HuH-7 (cell line): ENCODE results near the gene F5.

Source experiments
- DNase-seq: peaks from one replicate; pipeline ENCODE4 v3.0.0; 2011; ENCODE audit warnings: low spot score

F5 gene

DNA sequence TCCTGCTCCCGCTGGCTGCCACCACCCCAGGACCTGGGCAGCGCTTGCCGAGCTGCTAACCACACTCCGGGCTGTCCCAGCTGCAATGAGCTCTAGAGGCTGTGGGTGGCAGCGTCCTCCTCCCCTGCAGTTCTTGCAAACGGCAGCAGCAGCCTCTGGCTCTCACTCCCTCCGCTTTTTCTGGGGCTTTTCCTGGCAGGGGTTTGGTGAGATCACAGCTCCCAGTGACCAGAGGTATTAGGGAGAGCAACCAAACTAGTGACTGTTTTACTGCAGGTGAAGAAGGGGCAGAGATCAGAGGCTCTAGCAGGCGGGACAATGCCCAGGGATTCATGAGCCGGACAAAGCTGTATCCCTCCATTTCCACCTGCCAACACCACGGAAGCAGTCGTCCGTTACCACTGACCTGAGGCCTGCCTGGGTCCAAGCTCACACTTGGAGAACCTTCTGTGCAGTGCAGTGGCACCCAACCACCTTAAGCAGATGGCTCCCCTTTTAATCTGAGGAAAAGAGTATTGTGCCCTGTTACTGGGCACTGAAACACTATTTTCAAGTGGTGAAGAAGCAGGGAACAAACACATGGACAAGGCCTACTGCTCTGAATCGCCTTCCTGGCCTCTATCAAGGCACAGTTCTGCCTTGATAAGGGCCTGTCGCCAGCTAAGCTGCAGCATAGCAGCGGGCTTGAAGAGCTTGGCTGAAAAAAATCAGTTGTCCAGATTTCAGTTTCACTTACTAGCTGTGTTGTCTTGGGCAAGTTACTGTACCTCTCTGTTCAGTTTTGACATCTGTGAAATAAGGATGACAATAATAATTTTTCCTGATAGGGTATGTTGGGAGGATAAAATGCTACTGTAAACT is at the start of gene F5:
Gene F5 (minus strand): TSS at position 87 of the 861 bp plus-strand sequence. CDS start 95 bp downstream, outside the sequence.
- peak; percentile 80 for DNase-seq

DNA sequence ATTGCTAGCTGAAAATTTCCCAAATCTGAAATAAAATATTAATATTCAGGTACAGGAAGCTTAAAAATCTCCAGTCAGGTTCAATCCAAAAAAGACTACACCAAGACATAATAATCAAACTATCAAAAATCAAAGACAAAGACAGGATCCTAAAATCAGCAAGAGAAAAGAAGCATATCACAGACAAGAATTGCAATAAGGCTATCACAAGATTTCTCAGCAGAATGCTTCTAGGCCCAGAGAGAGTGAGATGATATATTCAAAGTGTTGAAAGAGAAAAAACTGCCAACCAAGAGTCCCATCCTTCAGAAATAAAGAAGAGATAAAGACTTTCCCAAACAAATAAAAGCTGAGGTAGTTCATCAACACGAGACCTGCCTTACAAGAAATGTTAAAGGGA is 48.6 kb upstream of the F5 start:
- DNase-seq: no peak

DNA sequence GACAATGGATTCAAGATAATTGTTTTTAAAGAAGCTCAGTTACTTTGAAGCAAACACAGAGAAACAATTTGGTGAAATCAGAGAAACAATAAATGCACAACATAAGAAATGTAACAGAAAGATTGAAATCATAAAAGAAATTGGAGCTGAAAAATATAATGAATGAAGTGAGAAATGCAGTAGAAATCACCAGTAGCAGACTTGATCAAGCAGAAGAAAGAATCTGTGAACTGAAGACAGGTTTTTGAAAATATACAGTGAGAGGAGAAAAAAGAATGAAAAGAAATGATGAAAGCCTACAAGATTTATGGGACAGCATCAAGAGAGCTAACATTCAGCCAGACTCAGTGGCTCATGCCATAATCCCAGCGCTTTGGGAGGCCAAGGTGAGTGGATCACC is 47.9 kb upstream of the F5 start:
- DNase-seq: no peak

DNA sequence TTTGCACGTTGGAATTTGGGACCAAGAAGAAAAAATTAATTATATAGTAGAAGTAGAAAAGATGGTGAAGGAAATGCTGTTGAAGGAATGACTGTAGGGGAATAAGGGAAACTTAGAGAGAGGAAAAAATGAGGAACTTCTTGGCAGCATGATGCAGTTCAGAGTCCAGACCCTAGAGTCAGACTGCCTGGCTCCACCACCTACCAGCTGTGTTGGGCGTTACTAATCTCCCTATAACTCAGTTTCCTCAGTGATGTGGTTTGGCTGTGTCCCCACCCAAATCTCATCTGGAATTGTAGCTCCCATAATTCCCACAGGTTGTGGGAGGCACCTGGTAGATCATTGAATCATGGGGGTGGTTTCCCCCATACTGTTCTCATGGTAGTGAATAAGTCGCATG is 45.0 kb upstream of the F5 start:
- no peak for DNase-seq

DNA sequence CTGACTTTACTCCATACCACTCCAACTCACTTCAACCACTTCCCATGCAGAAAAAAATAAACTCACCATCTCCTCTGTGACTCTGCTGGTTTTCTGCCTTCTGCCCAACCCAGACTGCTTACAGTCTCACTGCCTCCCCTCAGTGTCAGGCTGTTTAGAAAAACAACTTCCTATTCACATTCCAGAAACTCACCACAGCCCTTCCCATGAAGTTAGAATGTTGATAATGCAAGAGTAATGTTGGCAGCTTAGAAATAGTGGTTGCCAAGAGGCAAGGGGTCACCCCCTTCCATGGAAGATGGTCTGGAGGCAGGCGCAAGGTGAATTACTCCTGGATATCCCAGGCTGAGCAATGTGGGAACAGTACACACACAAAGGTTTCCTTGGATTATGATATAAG is 43.7 kb upstream of the F5 start, which contains the start of gene SELP:
Gene SELP (minus strand): TSS at position 119 of the 400 bp plus-strand sequence. CDS start 50 bp downstream, at position 69.
- DNase-seq: no peak

DNA sequence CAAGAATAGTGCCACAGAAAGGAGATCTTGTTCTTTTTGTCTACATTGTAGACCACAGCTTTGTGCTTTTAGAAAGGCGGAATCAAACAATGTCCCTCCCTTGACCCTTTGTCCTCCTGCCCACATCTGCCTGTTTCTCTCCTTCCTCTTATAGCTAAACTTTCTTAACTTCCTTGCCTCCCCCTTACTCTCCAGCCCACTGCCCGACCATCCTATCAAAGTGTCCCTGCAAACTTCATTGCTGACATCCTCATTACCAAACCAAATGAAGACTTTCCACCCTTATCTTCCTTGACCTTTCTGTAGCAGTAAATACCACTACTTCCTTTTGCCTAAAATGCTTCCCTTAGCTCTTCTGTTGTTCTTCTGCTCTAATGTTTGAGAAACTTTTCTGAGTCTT is 38.6 kb upstream of the F5 start:
- no peak for DNase-seq

DNA sequence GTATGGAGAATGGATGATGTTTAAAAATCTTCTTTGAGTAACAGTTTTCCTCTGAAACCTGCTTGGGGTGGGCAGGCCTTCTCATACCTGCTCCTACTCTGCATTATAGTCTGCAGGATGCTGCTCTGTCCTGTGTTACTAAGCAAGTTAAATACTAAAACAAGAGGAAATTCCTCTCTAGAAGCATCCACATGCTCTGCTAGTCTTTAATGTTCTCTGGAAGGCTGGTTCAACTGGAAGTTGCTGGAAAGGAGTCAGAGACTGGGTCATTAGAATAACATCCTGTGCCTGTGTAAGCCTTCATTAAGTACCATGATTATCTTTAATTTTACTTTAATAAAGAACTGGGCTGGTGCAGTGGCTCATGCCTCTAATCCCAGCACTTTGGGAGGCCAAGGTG is 37.8 kb upstream of the F5 start:
- no peak for DNase-seq

DNA sequence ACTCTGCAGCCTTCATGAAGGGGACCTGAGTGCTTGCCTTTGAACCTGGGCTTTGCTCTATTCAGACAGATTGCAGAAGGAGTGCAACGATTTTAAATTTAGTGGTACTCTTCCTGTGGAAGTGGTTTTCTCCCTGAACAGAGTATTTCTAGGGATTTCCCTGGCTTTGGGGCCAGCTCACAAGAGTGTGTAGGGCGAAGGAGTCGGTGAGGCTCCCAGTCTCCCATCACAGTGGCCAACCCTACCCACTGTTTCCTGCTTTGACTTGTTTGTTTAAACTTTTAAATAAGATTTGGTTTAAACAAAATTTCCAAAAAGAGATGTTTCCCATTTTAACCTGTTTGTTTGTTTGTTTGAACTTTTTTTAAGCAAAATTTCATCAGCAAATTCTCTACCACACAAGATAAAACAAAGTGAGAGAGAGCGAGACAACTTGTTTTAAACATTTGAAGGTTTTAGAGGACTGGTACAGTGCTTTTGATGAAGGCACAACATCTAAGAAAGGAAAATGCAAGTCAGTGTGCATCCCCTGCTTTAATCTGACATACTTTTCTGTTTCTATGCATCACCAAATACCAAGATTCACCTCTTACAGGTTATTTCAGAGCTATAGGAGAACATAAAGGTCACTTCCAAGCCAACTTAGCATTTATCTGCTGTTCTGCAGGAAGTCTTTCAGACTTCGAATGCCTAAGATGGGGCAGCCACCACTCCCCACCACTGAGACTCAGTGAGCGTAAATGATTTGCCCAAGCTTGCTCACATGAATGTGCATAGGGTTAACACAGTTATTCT is 37.0 kb upstream of the F5 start:
- no peak for DNase-seq

DNA sequence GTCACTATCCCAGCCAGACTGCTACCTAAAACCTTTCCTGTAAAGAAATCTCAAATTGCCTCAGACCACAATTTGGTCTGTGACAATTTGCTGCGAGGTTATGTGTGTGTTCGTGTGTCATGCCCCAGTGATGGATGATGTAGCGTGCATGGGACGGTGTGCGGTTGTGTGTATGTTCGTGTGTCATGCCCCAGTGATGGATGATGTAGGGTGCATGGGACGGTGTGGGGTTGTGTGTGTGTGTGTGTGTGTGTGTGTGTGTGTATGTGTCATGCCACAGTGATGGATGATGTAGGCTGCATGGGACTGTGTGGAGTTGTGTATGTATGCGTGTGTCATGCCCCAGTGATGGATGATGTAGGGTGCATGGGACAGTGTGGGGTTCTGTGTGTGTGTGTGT is 34.3 kb upstream of the F5 start:
- no peak for DNase-seq

DNA sequence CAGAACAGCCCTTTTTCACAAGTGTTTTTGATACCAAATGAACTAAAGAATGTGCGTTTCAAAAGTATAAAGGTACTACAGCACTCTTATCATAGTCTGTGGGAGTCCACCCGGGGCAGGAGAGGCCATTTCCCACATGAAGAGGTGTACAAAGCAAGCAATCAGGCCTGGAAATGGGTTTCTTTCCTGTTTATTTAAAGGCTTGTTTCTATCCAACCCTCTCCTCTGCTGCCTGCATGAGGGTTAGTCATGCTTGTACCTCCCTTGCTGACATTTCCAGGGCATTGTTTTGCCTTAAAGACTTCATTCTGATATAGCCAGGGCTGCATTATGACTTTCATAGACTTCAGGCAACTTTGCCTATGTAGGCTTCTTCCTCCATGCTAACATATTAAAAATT is 32.1 kb upstream of the F5 start:
- no peak for DNase-seq

DNA sequence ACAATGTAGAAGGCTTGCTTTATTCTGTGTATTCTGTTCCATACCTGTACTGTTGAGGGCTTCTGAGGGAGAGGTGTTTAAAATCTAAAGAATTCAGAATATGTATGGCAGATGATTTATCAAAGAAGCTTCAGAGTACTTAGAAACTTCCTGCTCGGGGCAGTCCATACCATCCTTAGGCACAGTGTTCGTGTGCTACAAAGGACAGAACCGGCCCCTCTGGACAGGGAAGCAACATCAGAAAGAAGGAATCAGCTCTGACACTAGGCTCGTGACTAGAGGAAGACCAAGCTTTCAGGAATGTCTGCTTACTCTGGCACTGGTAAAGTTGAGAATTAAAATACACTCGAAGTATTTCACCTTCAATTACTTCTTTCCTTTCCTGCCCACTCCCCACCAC is 29.5 kb upstream of the F5 start:
- no peak for DNase-seq

DNA sequence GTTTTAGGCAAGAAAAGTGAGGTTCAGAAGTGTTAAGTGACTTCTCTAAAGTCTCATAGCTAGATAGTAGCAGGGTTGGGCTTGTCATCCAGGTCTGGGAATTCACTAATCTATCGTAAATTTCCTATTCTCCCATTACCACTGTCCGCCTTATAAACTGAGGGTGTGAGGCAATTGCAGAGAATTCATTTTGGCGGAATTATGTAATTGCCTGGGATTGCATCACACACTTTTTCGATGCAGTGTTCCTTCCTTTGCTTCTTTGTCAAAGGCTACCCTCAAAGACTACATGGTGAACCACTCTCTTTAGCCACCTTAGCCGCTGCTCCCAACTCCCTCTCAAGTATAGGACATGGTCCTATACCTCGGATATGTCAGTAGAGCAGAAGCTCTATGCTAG is 24.6 kb upstream of the F5 start:
- no peak for DNase-seq

DNA sequence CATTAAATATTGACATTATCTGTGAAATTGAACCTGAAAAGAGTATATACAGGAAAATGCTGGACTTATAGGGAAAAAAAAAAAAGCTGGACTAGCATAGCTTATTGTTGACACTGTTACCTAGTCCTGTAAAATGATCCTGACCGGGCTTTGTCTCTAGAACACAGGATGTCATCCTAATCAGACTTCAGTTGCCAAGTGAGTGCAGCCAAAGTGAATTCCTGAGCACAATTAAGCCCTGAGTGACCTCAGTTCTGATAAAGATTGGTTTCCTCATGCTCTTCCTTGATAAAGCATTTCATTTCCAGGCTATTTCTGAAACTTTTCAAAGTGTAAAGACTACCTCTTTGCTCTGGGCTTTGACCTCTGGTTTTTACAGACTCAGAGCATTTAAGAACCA is 23.8 kb upstream of the F5 start:
- DNase-seq: no peak

DNA sequence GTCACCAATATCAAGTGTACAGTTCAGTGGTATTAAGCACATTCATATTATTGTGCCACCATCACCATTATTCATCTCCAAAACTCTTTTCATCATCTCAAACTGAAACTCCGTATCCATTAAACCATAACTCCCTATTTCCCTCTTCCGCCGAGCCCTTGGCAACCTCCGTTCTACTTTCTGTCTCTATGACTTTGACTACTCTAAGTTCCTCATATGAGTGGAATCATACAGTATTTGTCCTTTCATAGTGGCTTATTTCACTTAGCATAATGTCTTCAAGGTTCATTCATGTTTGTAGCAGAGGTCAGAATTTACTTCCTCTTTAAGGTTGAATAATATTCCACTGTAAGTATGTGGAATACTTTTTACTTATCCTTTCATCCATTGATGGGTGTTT is 21.9 kb upstream of the F5 start:
- no peak for DNase-seq

DNA sequence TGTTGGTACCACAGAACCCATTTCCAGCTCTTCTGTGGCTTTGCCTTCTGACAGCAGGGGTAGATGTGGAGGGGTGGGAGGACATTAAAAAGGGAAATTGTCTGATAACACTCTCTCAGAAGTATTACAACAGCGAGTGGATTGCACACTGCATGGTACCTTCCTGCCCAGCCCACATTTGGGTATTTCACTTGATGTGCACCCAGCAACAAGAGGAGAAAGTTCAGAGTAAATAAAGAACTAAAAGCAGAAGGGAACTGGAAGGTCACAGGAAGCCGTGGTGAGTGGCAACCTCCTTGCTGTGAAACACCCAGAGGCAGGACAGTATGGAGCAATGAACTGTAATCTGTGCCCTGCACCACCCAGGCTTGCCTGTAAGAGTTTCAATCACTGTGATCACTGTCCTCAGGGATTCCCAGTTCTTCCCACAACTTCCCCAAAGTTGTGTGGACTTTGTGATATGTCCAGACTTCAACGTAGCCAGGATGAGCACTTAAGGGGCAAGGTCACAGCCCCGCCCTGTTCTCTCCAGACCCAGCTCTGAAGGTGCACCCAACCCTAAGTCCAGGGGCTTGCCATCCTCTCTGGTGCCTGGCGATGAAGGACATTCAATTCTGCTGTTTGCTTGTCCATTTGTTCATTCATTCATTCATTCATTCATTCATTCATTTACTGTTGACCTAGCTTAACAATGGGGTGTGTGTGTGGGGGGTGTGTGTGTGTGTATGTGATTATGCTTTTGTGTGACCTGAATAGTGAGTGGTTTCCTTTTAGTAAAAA is 18.7 kb upstream of the F5 start:
- DNase-seq: no peak

DNA sequence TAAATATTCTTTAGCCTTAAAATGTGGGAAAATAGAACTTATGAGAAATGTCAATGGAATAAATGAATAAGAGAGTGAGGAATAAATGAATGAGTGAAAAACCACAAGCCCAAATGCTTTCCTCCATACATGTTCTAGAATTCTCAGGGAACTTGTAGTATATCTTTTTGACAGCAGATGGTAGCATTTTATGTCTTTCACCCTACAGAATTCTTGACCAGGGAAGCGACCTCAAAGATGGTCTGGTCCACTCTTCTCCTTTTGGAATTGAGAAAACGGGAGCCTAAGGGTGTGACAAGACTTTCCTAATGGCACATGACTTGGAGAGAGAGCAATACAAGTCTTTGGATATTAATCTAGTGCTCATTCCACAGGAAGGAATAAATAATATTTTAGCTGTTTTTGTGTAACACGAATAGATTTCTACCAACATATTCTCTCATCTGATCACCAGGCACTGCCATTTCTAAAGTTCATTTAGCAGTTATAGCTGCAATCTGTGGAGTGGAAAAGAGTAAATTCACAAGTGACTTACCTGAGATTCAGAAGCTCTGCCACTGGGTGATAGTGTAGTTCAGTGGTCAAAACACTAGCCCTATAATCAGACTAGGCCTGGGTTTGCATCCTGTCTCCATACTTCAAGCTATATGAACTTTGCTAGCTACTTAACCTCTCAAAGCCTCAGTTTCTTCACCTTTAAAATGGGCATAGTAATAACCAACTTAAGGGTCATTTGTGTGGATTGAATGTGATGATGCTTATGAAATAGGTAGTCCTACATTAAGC is 15.0 kb upstream of the F5 start:
- DNase-seq: peak; percentile 33

DNA sequence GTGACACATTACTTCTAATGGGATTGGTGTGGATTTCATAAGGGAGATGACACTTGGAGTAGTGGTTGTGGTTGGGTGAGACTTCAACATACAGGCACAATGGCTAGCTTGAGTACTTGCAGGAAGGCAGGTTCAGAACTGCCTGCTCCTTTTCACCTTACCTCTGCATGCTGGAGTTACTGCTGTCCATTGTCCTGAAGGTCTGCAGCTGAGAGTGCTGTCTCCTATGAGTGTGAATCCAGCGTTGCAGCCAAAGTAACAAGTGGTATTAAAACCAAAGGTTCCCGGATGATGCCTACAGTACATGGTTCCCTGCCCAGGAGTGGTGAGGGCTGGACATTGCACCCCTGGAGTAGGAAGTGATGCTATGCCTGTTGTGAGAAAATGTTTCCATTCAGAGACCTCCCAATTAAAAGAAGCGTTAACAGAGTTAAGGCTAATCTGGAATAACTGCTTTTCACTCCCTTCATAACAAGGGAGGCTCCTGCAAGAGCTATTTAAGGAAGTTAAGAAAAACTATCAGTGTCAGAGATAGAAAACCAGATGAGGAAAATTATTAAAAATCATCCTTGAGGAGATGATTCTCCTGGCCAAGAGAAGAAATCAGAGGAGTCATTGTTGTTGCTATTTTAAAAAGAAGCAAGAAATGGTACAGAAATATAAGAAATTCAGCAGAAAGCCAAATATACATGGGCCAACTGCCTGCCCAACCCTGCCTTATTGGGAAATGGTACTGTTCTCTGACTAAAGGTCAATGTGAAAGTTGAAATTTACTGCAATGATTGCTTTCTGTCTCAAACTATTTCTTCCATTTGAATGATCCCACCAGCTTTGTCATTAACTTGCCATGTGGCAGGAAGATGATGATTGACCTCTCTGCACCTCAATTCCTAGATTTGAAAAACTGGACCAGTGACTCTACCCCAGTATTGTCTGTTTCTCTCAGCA is 9.8 kb upstream of the F5 start:
- DNase-seq: no peak

DNA sequence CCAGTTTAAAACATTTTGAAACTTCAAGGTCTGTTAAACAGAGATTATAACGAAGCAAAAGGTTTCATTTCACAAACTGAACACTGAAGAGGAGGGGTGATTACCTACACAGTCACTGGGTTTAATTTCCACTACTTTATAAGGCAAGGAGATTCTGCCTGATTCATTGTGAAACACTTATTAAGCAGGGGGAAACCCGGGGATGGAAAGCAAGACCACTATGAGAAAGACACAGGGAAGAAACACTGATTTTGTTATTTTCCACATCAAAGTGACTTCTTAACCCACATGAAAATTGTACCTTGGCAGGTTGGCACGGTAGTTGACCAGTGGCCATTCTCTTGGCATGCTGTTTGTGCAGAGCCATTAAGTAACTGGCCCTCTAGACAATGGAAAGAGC is 8.1 kb upstream of the F5 start:
- DNase-seq: no peak

DNA sequence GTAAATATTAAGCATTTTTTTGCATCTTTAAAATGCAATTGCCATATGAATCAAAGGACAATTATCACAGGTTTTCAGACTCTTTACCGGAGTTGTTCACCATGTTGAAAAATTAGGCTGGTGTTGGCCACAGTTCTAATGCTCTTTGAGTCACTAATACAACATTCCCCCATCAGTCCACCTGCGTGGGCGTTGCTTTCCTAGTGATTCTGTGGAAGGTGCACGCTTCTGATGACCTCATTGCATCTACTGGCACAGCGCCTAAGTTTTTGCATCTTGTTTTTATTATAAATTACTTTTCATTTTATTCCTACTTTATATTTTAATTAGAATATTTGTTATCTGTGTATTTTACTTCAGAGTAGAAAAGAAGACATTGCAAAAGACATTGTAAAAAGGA is 4.7 kb upstream of the F5 start:
- no peak for DNase-seq

DNA sequence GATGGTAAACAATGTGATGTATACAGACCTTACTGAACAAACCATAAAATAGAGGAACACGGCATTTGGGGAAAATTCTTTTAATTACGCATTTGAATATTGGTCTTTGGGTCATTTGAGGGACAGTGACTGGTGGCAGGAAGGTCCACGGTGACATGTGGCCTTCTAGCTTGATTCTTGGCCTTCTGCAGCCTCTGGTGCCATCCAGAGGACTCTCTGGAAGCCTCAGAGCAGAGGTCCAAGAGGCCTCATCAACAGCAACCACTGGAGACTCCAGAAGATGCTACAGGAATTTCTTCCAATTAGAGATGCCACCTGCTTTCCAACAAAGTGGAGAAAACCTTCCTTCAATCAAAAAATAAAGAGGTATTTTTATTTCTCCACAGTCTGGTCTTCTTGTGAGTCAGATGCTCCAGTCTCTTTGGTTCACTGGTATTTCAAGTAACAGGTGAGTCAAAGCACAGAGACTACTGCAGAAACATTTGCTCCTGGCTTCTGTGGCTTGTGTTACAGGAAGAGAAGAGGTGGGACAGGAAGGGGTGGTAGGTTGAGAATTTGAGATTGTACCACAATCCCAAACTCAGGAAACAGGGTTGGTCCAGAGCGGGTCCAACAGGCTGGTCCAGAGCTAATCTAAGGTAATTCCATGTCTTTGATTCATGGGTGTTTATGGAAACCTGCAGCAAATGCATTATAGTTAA is 2.7 kb upstream of the F5 start:
- no peak for DNase-seq
